B cell (primary cell): ENCODE results near the gene SEC24C. TPM values are rescaled to one million over a fixed set of nuclear protein-coding genes. Genes with fewer than 3 reads are reported as not detected.

ENCODE experiments used
- ATAC-seq: fragments of 200-7000 bp; cut with Tn5 transposase; one replicate; pipeline ENCODE4 v1.10.0; 2021; ENCODE audit warnings: low read depth, mild to moderate bottlenecking, moderate number of reproducible peaks, moderate library complexity
- CTCF ChIA-PET: fragments of 350-600 bp; sonication (Branson Sonifier 250); formaldehyde crosslinking; loops from one replicate; lab custom pipeline; 2021; ENCODE audit warnings: antibody characterized with exemption, inconsistent platforms; lab: Charles Lee
- POLR2A ChIA-PET: fragments of 350-600 bp; sonication (Branson Sonifier 250); formaldehyde crosslinking; loops from one replicate; lab custom pipeline; 2021; ENCODE audit warnings: antibody characterized with exemption; lab: Charles Lee
- DNase-seq: peaks from one replicate; pipeline ENCODE4 v3.0.0; 2013
- H2AFZ ChIP-seq: 2 replicates; pipeline ENCODE4 v1.6.1; 2012; ENCODE audit warnings: mild to moderate bottlenecking, low read depth, low read length; ENCODE audit not compliant: insufficient read depth, poor library complexity, severe bottlenecking
- H3K27ac ChIP-seq, 2 donors: 1 replicate in 1 of 2; 2 replicates in 1 of 2; pipeline ENCODE4 v1.5.1; 2012 to 2013; ENCODE audit warnings: low read length in 2 of 2, mild to moderate bottlenecking in 2 of 2, moderate library complexity in 1 of 2
- H3K27me3 ChIP-seq, 4 experiments: fragments of 200-600 bp in 1 of 4; sonication (generic) in 1 of 4; replicated peaks in 1 of 4; 1 replicate in 2 of 4; 2 replicates in 2 of 4; pipeline versions ENCODE4 v1.6.1 to v1.7.0; 2013 to 2016; ENCODE audit warnings: low read length in 3 of 4, mild to moderate bottlenecking in 2 of 4, mixed read lengths in 1 of 4, moderate library complexity in 1 of 4; ENCODE audit not compliant: insufficient read depth in 4 of 4, control insufficient read depth in 3 of 4; ENCODE audit errors: control extremely low read depth in 1 of 4
- H3K36me3 ChIP-seq, 2 experiments: replicated peaks in 1 of 2; 1 replicate in 1 of 2; 2 replicates in 1 of 2; pipeline versions ENCODE4 v1.6.1 to v1.7.1; 2013; ENCODE audit warnings: low read length in 1 of 2; ENCODE audit not compliant: insufficient read depth in 2 of 2, control insufficient read depth in 1 of 2; ENCODE audit errors: control extremely low read depth in 1 of 2, extremely low read depth in 1 of 2
- H3K4me1 ChIP-seq, 2 donors: fragments of 200-600 bp in 1 of 2; sonication (generic) in 1 of 2; 1 replicate in 1 of 2; 2 replicates in 1 of 2; pipeline versions ENCODE4 v1.5.1 to v1.6.1; 2013 to 2017; ENCODE audit warnings: low read length in 2 of 2; ENCODE audit not compliant: control insufficient read depth in 2 of 2, insufficient read depth in 2 of 2
- H3K4me2 ChIP-seq: replicated peaks from 2 replicates; pipeline ENCODE3; 2012; ENCODE audit warnings: mild to moderate bottlenecking, low read depth, low read length; ENCODE audit not compliant: poor library complexity, severe bottlenecking
- H3K4me3 ChIP-seq, 5 experiments: fragments of 200-600 bp in 1 of 5; sonication (generic) in 1 of 5; 1 replicate in 3 of 5; 2 replicates in 2 of 5; pipeline versions ENCODE4 v1.5.1 to v1.7.0; 2011 to 2016; ENCODE audit warnings: low read length in 4 of 5, mild to moderate bottlenecking in 4 of 5, low read depth in 2 of 5, control low read depth in 1 of 5, moderate library complexity in 1 of 5; ENCODE audit not compliant: insufficient read depth in 1 of 5; ENCODE audit errors: control extremely low read depth in 1 of 5, extremely low read depth in 1 of 5
- H3K79me2 ChIP-seq: fragments of 200-600 bp; sonication (generic); one replicate; pipeline ENCODE4 v1.6.0; 2016; ENCODE audit warnings: low read length; ENCODE audit not compliant: control insufficient read depth, insufficient read depth
- H3K9ac ChIP-seq: fragments of 200-600 bp; sonication (generic); 2 replicates; pipeline ENCODE4 v1.6.1; 2017; ENCODE audit warnings: mild to moderate bottlenecking, low read length, moderate library complexity
- H3K9me3 ChIP-seq, 3 donors: one replicate each; pipeline versions ENCODE4 v1.6.1 to v1.7.1; 2013; ENCODE audit warnings: low read length in 2 of 3; ENCODE audit not compliant: control insufficient read depth in 2 of 3, insufficient read depth in 1 of 3; ENCODE audit errors: control extremely low read depth in 1 of 3
- H4K20me1 ChIP-seq: 2 replicates; pipeline ENCODE4 v1.6.0; 2012; ENCODE audit warnings: mild to moderate bottlenecking, low read length; ENCODE audit not compliant: insufficient read depth, control insufficient read depth, poor library complexity, severe bottlenecking
- H3K27ac Mint-ChIP-seq: one replicate; pipeline ENCODE4 v1.8.0; 2021; ENCODE audit warnings: mixed read lengths
- H3K27me3 Mint-ChIP-seq: one replicate; pipeline ENCODE4 v1.8.0; 2021; ENCODE audit warnings: mixed read lengths
- H3K4me1 Mint-ChIP-seq: one replicate; pipeline ENCODE4 v1.8.0; 2021; ENCODE audit warnings: mixed read lengths
- H3K4me3 Mint-ChIP-seq: one replicate; pipeline ENCODE4 v1.8.0; 2021; ENCODE audit warnings: mixed read lengths
- H3K9me3 Mint-ChIP-seq: one replicate; pipeline ENCODE4 v1.8.0; 2022; ENCODE audit warnings: mixed read lengths; ENCODE audit not compliant: insufficient read depth
- CTCF ChIP-seq: fragments of 200-600 bp; IDR thresholded peaks from one replicate; pipeline ENCODE4 v1.8.0; 2022; ENCODE audit warnings: antibody characterized with exemption, mild to moderate bottlenecking
- EZH2 ChIP-seq: IDR thresholded peaks from 2 replicates; pipeline ENCODE4 v1.6.1; 2012; ENCODE audit warnings: borderline replicate concordance, low read depth, mild to moderate bottlenecking, moderate library complexity, low read length; ENCODE audit not compliant: insufficient read depth, poor library complexity, severe bottlenecking
- WGBS: methylation state at CpG from one replicate; pipeline ENCODE4 v1.1.5; 2013; ENCODE audit warnings: missing lambda C conversion rate; ENCODE audit not compliant: insufficient coverage; 5-methylcytosine and 5-hydroxymethylcytosine counted together
- intact Hi-C: fragments of 100-400 bp; cut with micrococcal nuclease; formaldehyde crosslinking; loops from one replicate; pipeline ENCODE4 v1.10.0; 2022
- polyA plus RNA-seq: library from polyadenylated mRNA; depleted of rRNA; stranded (reverse); fragments of >200 nt; gene quantifications from 2 replicates; pipeline ENCODE4 v1.2.3, GENCODE V29; 2012
- total RNA-seq, 2 donors: library from RNA; stranded (reverse); fragments of 120-200 nt in 1 of 2; gene quantifications; 1 replicate in 1 of 2; 2 replicates in 1 of 2; pipeline versions ENCODE4 v1.2.3 to v1.2.4, GENCODE V29; 2013 to 2022

SEC24C gene
- total and polyA plus RNA-seq, 2 donors (not counting 1 experiment from before 2014, with no cell fraction given), result 60.2 to 78.7 TPM

GRCh38 chr10:73807471-73807870 is 63.3 kb downstream of the SEC24C start:
- Histone ChIP-seq H3K79me2 (peaks cover 53% of the 10 kb centered on the region), H3K36me3 (peaks cover 2 to 56% of the 10 kb centered on the region in 2 experiments), H3K9me3 (no peaks in the 10 kb centered on the region), H3K4me2 (no peak overlapping the region), H3K9ac (no peak overlapping the region), H3K4me1 (peaks cover 12 to 38% of the 10 kb centered on the region in 2 donors), H3K27me3 (no peaks in the 10 kb centered on the region), H3K4me3 (no peak overlapping the region), H2AFZ (no peak overlapping the region), H4K20me1 (peaks cover 40% of the 10 kb centered on the region), H3K27ac (no peak overlapping the region)
- no peaks in the 10 kb centered on the region for H3K27me3 Mint-ChIP-seq
- H3K9me3 Mint-ChIP-seq, result no peaks in the 10 kb centered on the region
- TF ChIP-seq EZH2 (no peak), CTCF (no peak)
- H3K27ac Mint-ChIP-seq, result no peak overlapping the region
- CTCF ChIA-PET, result no interaction called here
- peaks cover 39% of the 10 kb centered on the region for H3K4me1 Mint-ChIP-seq
- no peak overlapping the region for H3K4me3 Mint-ChIP-seq
- POLR2A ChIA-PET, result interaction anchor here (0.7 kb wide), 1 partner anchor 73 kb away, joined by 3 read pairs; no protein-coding TSS in a partner anchor
- no peak for DNase-seq
- 96% methylated on average over 14 of the region's 14 CpGs for WGBS
- ATAC-seq, result no peak
- intact Hi-C loops, result no loop called here

- H3K79me2 ChIP-seq, result peaks cover 53% of the 10 kb centered on the region
- ATAC-seq, result no peak
- peaks cover under 1 to 48% of the 10 kb centered on the region in 2 experiments for H3K36me3 ChIP-seq
- H3K4me3 ChIP-seq, result no peak overlapping the region
- no peaks in the 10 kb centered on the region for H3K9me3 Mint-ChIP-seq
- peaks cover 41% of the 10 kb centered on the region for H3K4me1 Mint-ChIP-seq
- H3K4me1 ChIP-seq, result peaks cover 12 to 38% of the 10 kb centered on the region in 2 donors
- no peak overlapping the region for H3K27ac ChIP-seq
- TF ChIP-seq CTCF (no peak), EZH2 (no peak)
- no peak overlapping the region for H2AFZ ChIP-seq
- H4K20me1 ChIP-seq, result peaks cover 40% of the 10 kb centered on the region
- no peak for DNase-seq
- no peaks in the 10 kb centered on the region for H3K9me3 ChIP-seq
- no peak overlapping the region for H3K27ac Mint-ChIP-seq
- intact Hi-C loops, result no loop called here
- no peaks in the 10 kb centered on the region for H3K27me3 Mint-ChIP-seq
- H3K4me2 ChIP-seq, result no peak overlapping the region
- POLR2A ChIA-PET, result interaction anchor here (0.7 to 1.4 kb wide), 4 partner anchors 20 to 74 kb away, joined by 3 to 5 read pairs (median 4); a partner anchor contains a TSS
- H3K27me3 ChIP-seq, result no peaks in the 10 kb centered on the region
- 98% methylated on average over 15 of the region's 16 CpGs for WGBS
- no peak overlapping the region for H3K9ac ChIP-seq
- CTCF ChIA-PET, result interaction anchor here (0.7 to 2.6 kb wide), 2 partner anchors 17 to 71 kb away, joined by 4 to 13 read pairs; no protein-coding TSS in a partner anchor
- H3K4me3 Mint-ChIP-seq, result no peak overlapping the region
Measured at GRCh38 chr10:73808021-73808815, 64.0 kb downstream of the SEC24C start.
